GM06990 (cell line): ENCODE results near the gene PIGL.

ENCODE experiments used
- DNase-seq: peaks from one replicate; pipeline ENCODE4 v3.0.0-alpha.2; 2011; ENCODE audit not compliant: insufficient read length; ENCODE audit errors: extremely low read depth
- H3K27me3 ChIP-seq: replicated peaks from 2 replicates; pipeline ENCODE4 v1.6.0; 2011; ENCODE audit warnings: low read length; ENCODE audit not compliant: control insufficient read depth, insufficient read depth
- H3K36me3 ChIP-seq: 2 replicates; pipeline ENCODE4 v1.5.1; 2011; ENCODE audit warnings: low read length; ENCODE audit not compliant: control insufficient read depth, insufficient read depth
- H3K4me3 ChIP-seq: replicated peaks from 2 replicates; pipeline ENCODE4 v1.5.1; 2011; ENCODE audit warnings: low read depth, mild to moderate bottlenecking, control low read depth, low read length
- CTCF ChIP-seq: IDR thresholded peaks from 2 replicates; pipeline ENCODE4 v1.5.1; 2011; ENCODE audit warnings: low read length, control low read depth, mild to moderate bottlenecking, inconsistent platforms; ENCODE audit not compliant: insufficient read depth, poor library complexity, severe bottlenecking

The PIGL gene

DNA sequence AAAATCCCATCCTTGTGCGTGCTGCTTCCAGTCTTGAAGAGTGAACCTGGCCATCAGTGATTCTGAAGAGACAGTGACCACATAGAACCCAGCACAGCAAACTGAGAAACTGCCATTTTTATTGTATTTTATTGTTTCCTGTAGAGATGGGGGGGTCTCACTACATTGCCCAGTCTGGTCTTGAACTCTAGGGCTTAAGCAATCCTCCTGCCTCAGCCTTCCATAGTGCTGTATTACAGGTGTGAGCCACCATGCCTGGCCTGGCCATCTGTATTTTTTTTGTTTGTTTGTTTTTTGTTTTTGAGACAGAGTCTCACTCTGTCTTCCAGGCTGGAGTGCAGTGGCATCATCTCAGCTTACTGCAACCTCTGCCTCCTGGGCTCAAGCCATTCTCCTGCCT, 122.4 kb downstream of the PIGL start:
- TF ChIP-seq CTCF: no peak
- no peak for DNase-seq
- H3K27me3 ChIP-seq: no peaks in the 10 kb centered on the region
- peaks cover 3% of the 10 kb centered on the region for H3K36me3 ChIP-seq
- H3K4me3 ChIP-seq: no peak overlapping the region

DNA sequence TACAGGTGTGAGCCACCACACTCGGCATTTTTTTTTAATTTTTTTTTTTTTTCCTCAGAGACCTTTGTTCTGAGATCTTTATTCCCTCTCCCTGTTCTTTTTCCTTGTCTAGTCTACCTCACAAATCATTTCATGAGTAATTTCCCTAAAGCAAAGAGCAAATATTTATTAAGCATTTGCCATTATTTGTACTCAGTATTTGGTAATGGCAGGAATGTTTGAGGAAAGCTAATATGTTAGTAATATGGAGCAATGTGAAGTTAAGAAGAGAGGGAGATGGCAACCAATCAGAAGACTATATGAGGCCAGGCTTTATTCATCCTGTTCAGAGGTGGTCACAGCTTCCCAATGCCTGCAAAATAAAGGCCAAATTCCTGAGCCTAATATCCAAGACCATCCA, 122.9 kb downstream of the PIGL start:
- DNase-seq: no peak
- TF ChIP-seq CTCF: no peak
- Histone ChIP-seq H3K4me3 (no peak overlapping the region), H3K36me3 (peaks cover 3% of the 10 kb centered on the region), H3K27me3 (no peaks in the 10 kb centered on the region)

DNA sequence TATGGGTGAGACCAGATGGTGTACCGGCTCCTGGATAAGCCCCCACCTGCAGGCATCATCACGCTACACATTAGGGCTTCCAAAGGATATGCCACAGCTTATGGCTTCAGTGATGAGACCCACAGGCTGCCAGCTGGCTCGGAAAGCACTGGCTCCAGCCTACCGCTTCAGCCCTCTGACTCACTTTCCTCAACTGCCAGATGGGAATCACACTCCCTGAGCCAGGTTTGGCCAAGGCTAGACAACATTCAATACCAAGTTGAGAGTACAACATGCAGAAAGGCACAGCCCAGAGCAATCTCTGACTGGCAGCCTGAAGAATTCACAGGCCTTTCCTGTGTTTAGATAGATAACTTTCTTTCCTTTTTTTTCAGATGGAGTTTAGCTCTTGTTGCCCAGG, 126.0 kb downstream of the PIGL start:
- no peak for DNase-seq
- Histone ChIP-seq H3K27me3 (no peaks in the 10 kb centered on the region), H3K36me3 (peaks cover 3% of the 10 kb centered on the region), H3K4me3 (no peak overlapping the region)
- no peak for TF ChIP-seq CTCF

DNA sequence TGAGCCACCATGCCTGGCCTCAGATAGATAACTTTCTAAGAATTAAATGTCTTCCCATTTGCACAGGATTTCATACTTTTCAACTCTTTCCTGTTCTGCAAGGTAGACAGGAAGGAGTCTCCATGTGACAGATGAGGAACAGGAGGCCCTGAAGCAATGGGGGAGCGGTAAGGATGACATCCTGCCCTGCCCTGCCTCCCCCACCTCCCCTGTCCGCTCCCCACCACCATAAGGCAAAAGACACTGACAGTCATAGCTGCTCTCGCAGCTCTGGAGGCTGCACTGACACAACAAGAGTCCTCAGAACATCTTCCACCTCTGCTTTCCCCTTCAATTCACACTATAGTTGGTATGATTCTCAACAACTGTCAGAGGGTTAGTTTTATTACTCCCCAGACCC, 126.6 kb downstream of the PIGL start:
- peaks cover 7% of the 10 kb centered on the region for H3K36me3 ChIP-seq
- no peak overlapping the region for H3K4me3 ChIP-seq
- H3K27me3 ChIP-seq: no peaks in the 10 kb centered on the region
- TF ChIP-seq CTCF: no peak
- DNase-seq: no peak

DNA sequence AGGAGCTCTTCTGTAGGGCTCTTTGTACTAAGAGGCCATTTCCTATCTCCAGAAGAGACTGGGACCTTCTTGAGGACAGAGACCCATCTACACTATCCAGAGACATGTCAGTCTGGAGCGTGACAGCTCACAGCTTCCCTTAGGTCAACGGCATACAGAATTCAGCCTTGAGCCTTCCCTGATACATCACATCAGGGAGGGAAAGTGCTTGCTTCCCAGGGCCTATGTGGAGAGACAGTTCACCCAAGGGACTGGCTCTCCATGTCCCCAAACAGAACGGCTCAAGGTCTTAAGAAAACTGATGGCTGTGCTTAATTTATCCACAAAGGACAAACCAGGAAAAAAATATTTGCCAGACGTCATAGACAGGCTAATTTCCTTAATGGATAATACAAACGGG, 128.6 kb downstream of the PIGL start:
- DNase-seq: no peak
- no peak for TF ChIP-seq CTCF
- Histone ChIP-seq H3K4me3 (no peak overlapping the region), H3K36me3 (peaks cover 15% of the 10 kb centered on the region), H3K27me3 (no peaks in the 10 kb centered on the region)

DNA sequence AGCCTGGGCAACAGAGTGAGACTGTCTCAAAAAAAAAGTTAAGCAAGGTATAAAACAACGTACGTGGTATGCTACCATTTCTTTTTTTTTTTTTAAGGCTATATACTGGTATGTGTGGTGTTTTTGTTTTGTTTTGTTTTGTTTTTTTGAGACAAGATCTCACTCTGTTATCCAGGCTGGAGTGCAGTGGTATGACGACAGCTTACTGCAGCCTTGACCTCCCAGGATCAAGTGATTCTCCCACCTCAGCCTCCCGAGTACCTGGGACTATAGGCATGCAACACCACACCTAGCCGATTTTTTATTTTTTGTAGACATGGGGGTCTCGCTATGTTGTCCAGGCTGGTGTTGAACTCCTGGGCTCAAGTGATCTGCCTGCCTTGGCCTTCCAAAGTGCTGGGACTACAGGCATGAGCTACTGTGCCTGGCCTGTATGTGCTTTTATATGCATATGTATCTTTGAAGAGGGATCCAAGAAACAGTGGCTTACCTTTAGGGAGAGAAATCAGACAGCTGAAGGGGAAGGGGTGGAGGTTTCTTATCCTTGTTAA, 129.8 kb downstream of the PIGL start:
- DNase-seq: no peak
- no peak for TF ChIP-seq CTCF
- no peak overlapping the region for H3K4me3 ChIP-seq
- H3K27me3 ChIP-seq: no peaks in the 10 kb centered on the region
- H3K36me3 ChIP-seq: peaks cover 15% of the 10 kb centered on the region
